IMR-90 (cell line): ENCODE measurements around the gene C6orf15. TPM values are rescaled to one million over a fixed set of nuclear protein-coding genes. Genes with fewer than 3 reads are reported as not detected.

ENCODE experiments used
- ATAC-seq: fragments of 200-7000 bp; cut with Tn5 transposase; 2 replicates; pipeline ENCODE4 v1.9.1; 2020; ENCODE audit warnings: low read depth, mild to moderate bottlenecking, moderate library complexity
- BruUV-seq: library from RNA; stranded (reverse); fragments of 400-500 nt; replicated peaks from 2 replicates; lab custom pipeline; 2021; lab: Mats Ljungman, UMichigan
- CTCF ChIA-PET: fragments of 300-600 bp; formaldehyde crosslinking; extraction: SDS; loops from one replicate; lab custom pipeline; 2021; ENCODE audit warnings: antibody characterized with exemption; lab: Yijun Ruan, JAX
- POLR2A ChIA-PET: fragments of 300-600 bp; sonication (Branson Sonifier 250); formaldehyde crosslinking; loops from one replicate; lab custom pipeline; 2022; ENCODE audit warnings: antibody characterized with exemption; ENCODE audit not compliant: unreplicated experiment; lab: Charles Lee
- DNase-seq: peaks from one replicate; pipeline ENCODE4 v3.0.0; 2013
- H2AFZ ChIP-seq: replicated peaks from 2 replicates; pipeline ENCODE3; 2013; ENCODE audit warnings: low read length, mild to moderate bottlenecking; ENCODE audit not compliant: poor library complexity
- H2AK5ac ChIP-seq: 2 replicates; pipeline ENCODE4 v1.6.1; 2013; ENCODE audit warnings: low read depth, low read length, inconsistent platforms
- H2AK9ac ChIP-seq: replicated peaks from 2 replicates; pipeline ENCODE3; 2013; ENCODE audit warnings: mild to moderate bottlenecking, low read depth, low read length, moderate library complexity; ENCODE audit not compliant: poor library complexity
- H2BK120ac ChIP-seq: 2 replicates; pipeline ENCODE4 v1.6.1; 2013; ENCODE audit warnings: low read depth, low read length, inconsistent platforms
- H2BK15ac ChIP-seq: 3 replicates; pipeline ENCODE4 v1.6.1; 2013; ENCODE audit warnings: low read depth, low read length, inconsistent platforms
- H2BK20ac ChIP-seq: 2 replicates; pipeline ENCODE4 v1.6.1; 2013; ENCODE audit warnings: low read depth, mild to moderate bottlenecking, inconsistent platforms, low read length, moderate library complexity
- H2BK5ac ChIP-seq: 2 replicates; pipeline ENCODE4 v1.6.1; 2013; ENCODE audit warnings: mild to moderate bottlenecking, low read depth, low read length, inconsistent platforms; ENCODE audit not compliant: poor library complexity, severe bottlenecking
- H3K14ac ChIP-seq: replicated peaks from 2 replicates; pipeline ENCODE4 v1.6.1; 2013; ENCODE audit warnings: low read depth, low read length, inconsistent platforms
- H3K18ac ChIP-seq: 2 replicates; pipeline ENCODE4 v1.6.1; 2013; ENCODE audit warnings: low read depth, low read length, control low read depth
- H3K23ac ChIP-seq: 2 replicates; pipeline ENCODE4 v1.6.1; 2013; ENCODE audit warnings: low read depth, low read length, inconsistent platforms
- H3K27ac ChIP-seq: 2 replicates; pipeline ENCODE4 v1.5.1; 2013; ENCODE audit warnings: mild to moderate bottlenecking, control low read depth, low read length; ENCODE audit not compliant: insufficient read depth
- H3K27me3 ChIP-seq: 2 replicates; pipeline ENCODE4 v1.6.1; 2013; ENCODE audit warnings: low read length; ENCODE audit not compliant: control insufficient read depth, insufficient read depth
- H3K36me3 ChIP-seq: 2 replicates; pipeline ENCODE4 v1.6.1; 2013; ENCODE audit warnings: low read length, mixed read lengths; ENCODE audit not compliant: control insufficient read depth, insufficient read depth
- H3K4ac ChIP-seq: 2 replicates; pipeline ENCODE4 v1.6.1; 2013; ENCODE audit warnings: low read depth, low read length, inconsistent platforms
- H3K4me1 ChIP-seq: 2 replicates; pipeline ENCODE4 v1.6.1; 2013; ENCODE audit warnings: low read length, mixed read lengths; ENCODE audit not compliant: control insufficient read depth, insufficient read depth
- H3K4me2 ChIP-seq: 2 replicates; pipeline ENCODE4 v1.6.1; 2013; ENCODE audit warnings: low read depth, mild to moderate bottlenecking, control low read depth, low read length, moderate library complexity
- H3K4me3 ChIP-seq: 2 replicates; pipeline ENCODE4 v1.5.1; 2013; ENCODE audit warnings: low read depth, mild to moderate bottlenecking, control low read depth, low read length, moderate library complexity; ENCODE audit not compliant: insufficient read depth
- H3K56ac ChIP-seq: 2 replicates; pipeline ENCODE4 v1.6.1; 2013; ENCODE audit warnings: low read length, inconsistent platforms; ENCODE audit not compliant: insufficient read depth; ENCODE audit errors: extremely low read depth
- H3K79me1 ChIP-seq, 2 experiments: 2 replicates each; pipeline ENCODE4 v1.6.1; 2013; ENCODE audit warnings: low read length in 2 of 2, inconsistent platforms in 1 of 2, low read depth in 1 of 2
- H3K9ac ChIP-seq: 2 replicates; pipeline ENCODE4 v1.6.1; 2013; ENCODE audit warnings: low read depth, low read length, control low read depth
- H3K9me1 ChIP-seq: 2 replicates; pipeline ENCODE4 v1.6.1; 2013; ENCODE audit warnings: low read length, inconsistent platforms; ENCODE audit not compliant: insufficient read depth
- H3K9me3 ChIP-seq: 2 replicates; pipeline ENCODE4 v1.6.1; 2013; ENCODE audit warnings: low read length; ENCODE audit not compliant: control insufficient read depth, insufficient read depth
- H4K20me1 ChIP-seq: 2 replicates; pipeline ENCODE4 v1.6.1; 2013; ENCODE audit warnings: low read length, inconsistent platforms; ENCODE audit not compliant: insufficient read depth
- H4K5ac ChIP-seq: 2 replicates; pipeline ENCODE4 v1.6.1; 2013; ENCODE audit warnings: mild to moderate bottlenecking, low read depth, low read length, control low read depth
- H4K8ac ChIP-seq, 2 experiments: 2 replicates each; pipeline ENCODE4 v1.6.1; 2013; ENCODE audit warnings: low read depth in 2 of 2, low read length in 2 of 2, control low read depth in 1 of 2, inconsistent platforms in 1 of 2
- H4K91ac ChIP-seq: 2 replicates; pipeline ENCODE4 v1.6.1; 2013; ENCODE audit warnings: low read depth, low read length, inconsistent platforms; ENCODE audit not compliant: insufficient read depth
- BHLHE40 ChIP-seq: fragments of 150-350 bp; IDR thresholded peaks from 2 replicates; pipeline ENCODE4 v1.6.1; 2016; ENCODE audit warnings: mild to moderate bottlenecking, low read depth, low read length
- CEBPB ChIP-seq: IDR thresholded peaks from 2 replicates; pipeline ENCODE4 v1.6.1; 2012; ENCODE audit warnings: low read depth, low read length, improper control_type of control experiment
- CHD1 ChIP-seq: IDR thresholded peaks from 2 replicates; pipeline ENCODE4 v1.6.1; 2012; ENCODE audit warnings: low read depth, low read length, improper control_type of control experiment
- FOS ChIP-seq: fragments of 150-350 bp; IDR thresholded peaks from 2 replicates; pipeline ENCODE4 v1.6.1; 2016; ENCODE audit warnings: low read depth, low read length
- MAZ ChIP-seq: IDR thresholded peaks from 2 replicates; pipeline ENCODE4 v1.6.1; 2012; ENCODE audit warnings: low read depth, mild to moderate bottlenecking, low read length, improper control_type of control experiment, moderate library complexity, borderline replicate concordance
- NFE2L2 ChIP-seq: fragments of 150-350 bp; IDR thresholded peaks from 2 replicates; pipeline ENCODE4 v1.6.1; 2016; ENCODE audit warnings: low read depth, mild to moderate bottlenecking, low read length
- RAD21 ChIP-seq: IDR thresholded peaks from 2 replicates; pipeline ENCODE4 v1.6.1; 2012; ENCODE audit warnings: low read length, improper control_type of control experiment
- RCOR1 ChIP-seq: IDR thresholded peaks from 2 replicates; pipeline ENCODE4 v1.6.1; 2012; ENCODE audit warnings: mild to moderate bottlenecking, low read length, improper control_type of control experiment; ENCODE audit not compliant: insufficient replicate concordance
- RFX5 ChIP-seq: IDR thresholded peaks from 2 replicates; pipeline ENCODE4 v1.8.0; 2012; ENCODE audit warnings: low read depth, mild to moderate bottlenecking, low read length, moderate library complexity
- SMC3 ChIP-seq: fragments of 150-350 bp; IDR thresholded peaks from 2 replicates; pipeline ENCODE4 v1.6.1; 2016; ENCODE audit warnings: low read depth, mild to moderate bottlenecking, antibody characterized with exemption, low read length, moderate library complexity
- USF2 ChIP-seq: fragments of 150-350 bp; IDR thresholded peaks from 2 replicates; pipeline ENCODE4 v1.6.1; 2017; ENCODE audit warnings: mild to moderate bottlenecking, antibody characterized with exemption, low read length, low read depth
- WGBS, 2 experiments: methylation state at CpG; one replicate each; pipeline versions ENCODE4 v1.1.5 to v1.1.7; 2013; ENCODE audit warnings: missing lambda C conversion rate in 2 of 2; ENCODE audit not compliant: insufficient read length in 1 of 2; ENCODE audit errors: extremely low coverage in 2 of 2; 5-methylcytosine and 5-hydroxymethylcytosine counted together
- dilution Hi-C: fragments of 300-500 bp; cut with HindIII; formaldehyde crosslinking; loops from one replicate; pipeline ENCODE4 v1.14.3; 2018; ENCODE audit warnings: low sequenced_read_pairs; ENCODE audit not compliant: unreplicated experiment
- in situ Hi-C: fragments of 300-500 bp; cut with MboI; formaldehyde crosslinking; loops from 3 replicates; pipeline ENCODE4 v1.14.3; 2019; ENCODE audit warnings: low sequenced_read_pairs, inconsistent platforms, mixed read lengths
- intact Hi-C: fragments of 100-400 bp; cut with micrococcal nuclease; formaldehyde crosslinking; loops from 2 replicates; pipeline ENCODE4 v1.10.0; 2022
- polyA plus RNA-seq, 3 experiments: library from polyadenylated mRNA; depleted of rRNA; stranded (reverse); fragments of >200 nt; gene quantifications; 2 replicates each; pipeline ENCODE4 v1.2.3, GENCODE V29; 2012; ENCODE audit warnings: low replicate concordance in 1 of 3
- total RNA-seq: library from RNA; depleted of rRNA; stranded (reverse); fragments of >200 nt; gene quantifications from 2 replicates; pipeline ENCODE4 v1.2.3, GENCODE V29; 2012
- TF ChIP-seq, protein P1 (sequence below): fragments of 150-350 bp; IDR thresholded peaks from 2 replicates; pipeline ENCODE4 v1.6.1; 2016; ENCODE audit warnings: low read depth, mild to moderate bottlenecking, low read length, moderate library complexity, borderline replicate concordance

The C6orf15 gene
- total and polyA plus RNA-seq, 2 of the 4 experiments (the other 2 are of a cell fraction), result not detected

GRCh38 chr6:31158863-31159855, 46.8 kb upstream of the C6orf15 start:
- Histone ChIP-seq H3K4me3 (peak overlapping the region; percentile 69), H3K27ac (peak overlapping the region; percentile 1; the same call in 1 of the 2 replicates), H2AK5ac (peak overlapping the region; percentile 50), H2BK20ac (no peak overlapping the region), H2BK15ac (no peak overlapping the region), H3K36me3 (peaks cover 7% of the 10 kb centered on the region; the same call in 1 of the 2 replicates), H3K4me2 (peak overlapping the region; percentile 77), H3K9me3 (no peaks in the 10 kb centered on the region), H3K9ac (peak overlapping the region; percentile 34; the same call in 1 of the 2 replicates), H4K5ac (no peak overlapping the region), H3K23ac (peak overlapping the region; percentile 72), H3K4me1 (peaks cover 10% of the 10 kb centered on the region), H4K8ac (peak overlapping the region; percentile 24 to 67; a peak in 3 of 4 replicates), H4K20me1 (peaks cover 4% of the 10 kb centered on the region), H3K79me1 (peaks cover 14 to 56% of the 10 kb centered on the region in 2 experiments), H3K56ac (peak overlapping the region; percentile 62; the same call in 1 of the 2 replicates), H3K27me3 (no peaks in the 10 kb centered on the region), H2BK120ac (no peak overlapping the region), H2AFZ (peak overlapping the region; percentile 97), H4K91ac (0 out of 2 replicates have a peak overlapping the region, but pooled peaks have one; percentile 29), H2BK5ac (no peak overlapping the region), H2AK9ac (peak overlapping the region; percentile 91), H3K9me1 (peaks cover 19% of the 10 kb centered on the region), H3K14ac (peak overlapping the region; percentile 76), H3K18ac (no peak overlapping the region), H3K4ac (peak overlapping the region; percentile 15)
- ChIA-PET CTCF (interaction anchor here (0.9 kb wide), 1 partner anchor 38 kb away, joined by 5 read pairs; no protein-coding TSS in a partner anchor), POLR2A (no interaction called here)
- in situ Hi-C loops (no loop called here), intact Hi-C loops (no loop called here), dilution Hi-C loops (no loop called here)
- DNase-seq (no peak), ATAC-seq (peak; percentile 1)
- 20% methylated on average over 3 of the region's 35 CpGs; no CpG with 5 or more reads in 1 of the 2 experiments for WGBS, 2 experiments
- BruUV-seq, result no TSS peak
- TF ChIP-seq NFE2L2, result no peak
- TF ChIP-seq BHLHE40, result no peak
- no peak for TF ChIP-seq MAZ
- no peak for TF ChIP-seq CHD1
- TF ChIP-seq SMC3, result no peak
- TF ChIP-seq RAD21, result no peak
- TF ChIP-seq FOS, result no peak
- TF ChIP-seq, protein P1, sequence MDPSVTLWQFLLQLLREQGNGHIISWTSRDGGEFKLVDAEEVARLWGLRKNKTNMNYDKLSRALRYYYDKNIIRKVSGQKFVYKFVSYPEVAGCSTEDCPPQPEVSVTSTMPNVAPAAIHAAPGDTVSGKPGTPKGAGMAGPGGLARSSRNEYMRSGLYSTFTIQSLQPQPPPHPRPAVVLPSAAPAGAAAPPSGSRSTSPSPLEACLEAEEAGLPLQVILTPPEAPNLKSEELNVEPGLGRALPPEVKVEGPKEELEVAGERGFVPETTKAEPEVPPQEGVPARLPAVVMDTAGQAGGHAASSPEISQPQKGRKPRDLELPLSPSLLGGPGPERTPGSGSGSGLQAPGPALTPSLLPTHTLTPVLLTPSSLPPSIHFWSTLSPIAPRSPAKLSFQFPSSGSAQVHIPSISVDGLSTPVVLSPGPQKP, result no peak
- TF ChIP-seq RCOR1, result no peak
- no peak for TF ChIP-seq RFX5
- TF ChIP-seq CEBPB, result no peak
- no peak for TF ChIP-seq USF2
